Measurements from ENCODE around the gene EFCAB9.

DNA sequence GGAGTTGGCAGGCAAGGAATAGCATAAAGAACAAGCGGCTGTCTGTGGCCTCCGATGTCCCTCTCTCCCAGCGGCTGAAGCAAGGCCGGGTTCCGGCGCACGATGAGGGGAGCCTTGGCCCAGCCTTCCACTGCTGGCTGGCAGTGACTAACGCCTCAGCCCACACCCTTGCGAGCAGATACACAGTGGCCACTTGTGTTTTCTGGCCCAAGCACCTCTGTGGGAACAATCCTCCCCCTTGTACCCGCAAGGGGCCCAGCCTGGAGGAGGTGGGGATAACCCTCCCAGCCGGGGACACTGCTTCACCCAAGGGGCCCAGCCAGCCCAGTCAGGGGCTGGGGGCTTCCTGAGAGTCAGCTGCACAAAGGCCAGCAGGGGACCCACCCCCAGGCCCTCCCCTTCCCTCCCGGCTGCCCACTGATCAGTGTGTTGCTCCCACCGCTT lies 29.2 kb upstream of the EFCAB9 start:
- TF ChIP-seq, protein P1, sequence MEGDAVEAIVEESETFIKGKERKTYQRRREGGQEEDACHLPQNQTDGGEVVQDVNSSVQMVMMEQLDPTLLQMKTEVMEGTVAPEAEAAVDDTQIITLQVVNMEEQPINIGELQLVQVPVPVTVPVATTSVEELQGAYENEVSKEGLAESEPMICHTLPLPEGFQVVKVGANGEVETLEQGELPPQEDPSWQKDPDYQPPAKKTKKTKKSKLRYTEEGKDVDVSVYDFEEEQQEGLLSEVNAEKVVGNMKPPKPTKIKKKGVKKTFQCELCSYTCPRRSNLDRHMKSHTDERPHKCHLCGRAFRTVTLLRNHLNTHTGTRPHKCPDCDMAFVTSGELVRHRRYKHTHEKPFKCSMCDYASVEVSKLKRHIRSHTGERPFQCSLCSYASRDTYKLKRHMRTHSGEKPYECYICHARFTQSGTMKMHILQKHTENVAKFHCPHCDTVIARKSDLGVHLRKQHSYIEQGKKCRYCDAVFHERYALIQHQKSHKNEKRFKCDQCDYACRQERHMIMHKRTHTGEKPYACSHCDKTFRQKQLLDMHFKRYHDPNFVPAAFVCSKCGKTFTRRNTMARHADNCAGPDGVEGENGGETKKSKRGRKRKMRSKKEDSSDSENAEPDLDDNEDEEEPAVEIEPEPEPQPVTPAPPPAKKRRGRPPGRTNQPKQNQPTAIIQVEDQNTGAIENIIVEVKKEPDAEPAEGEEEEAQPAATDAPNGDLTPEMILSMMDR (conservative IDR thresholded peaks at IDR 0.05), result no peak
- no peak for TF ChIP-seq ZFX (IDR thresholded peaks at IDR 0.05)

Measured in C4-2B (cell line).